Stimulated activated CD4-positive, alpha-beta T cell treated with anti-CD3 and anti-CD28 coated beads, Interleukin-1b, Interleukin-23, amount 100 ng/mL, for 4 hours (primary cell): ENCODE data around the gene SMYD3.
"Not testable (repeated sequence)": the region's sequence is repeated elsewhere in the genome, so short reads cannot be mapped to it uniquely, and the experiment has no call there.

Experiments used
- DNase-seq, 2 donors: peaks; one replicate each; pipeline ENCODE4 v3.0.0-alpha.2; 2020; ENCODE audit warnings: low read depth in 2 of 2

SMYD3 gene

DNA sequence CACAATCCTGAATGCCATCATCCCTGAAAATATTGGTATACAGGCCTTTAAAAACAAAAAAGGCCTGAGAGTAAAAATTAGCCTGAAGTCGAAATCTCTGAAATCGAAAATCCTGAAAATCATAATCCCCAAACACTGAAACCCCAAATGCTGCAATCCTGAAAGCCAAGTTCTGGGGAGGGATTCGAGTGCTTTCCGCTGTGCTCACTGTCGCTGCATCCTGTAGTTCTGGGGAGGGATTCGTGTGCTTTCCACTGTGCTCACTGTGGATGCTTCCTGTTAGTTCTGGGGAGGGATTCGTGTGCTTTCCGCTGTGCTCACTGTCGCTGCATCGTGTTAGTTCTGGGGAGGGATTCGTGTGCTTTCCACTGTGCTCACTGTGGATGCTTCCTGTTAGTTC, 435.5 kb downstream of the SMYD3 start:
- not testable (repeated sequence) for DNase-seq

- DNase-seq, result no peak
Measured at GRCh38 chr1:246069581-246069980, 437.5 kb downstream of the SMYD3 start.

DNA sequence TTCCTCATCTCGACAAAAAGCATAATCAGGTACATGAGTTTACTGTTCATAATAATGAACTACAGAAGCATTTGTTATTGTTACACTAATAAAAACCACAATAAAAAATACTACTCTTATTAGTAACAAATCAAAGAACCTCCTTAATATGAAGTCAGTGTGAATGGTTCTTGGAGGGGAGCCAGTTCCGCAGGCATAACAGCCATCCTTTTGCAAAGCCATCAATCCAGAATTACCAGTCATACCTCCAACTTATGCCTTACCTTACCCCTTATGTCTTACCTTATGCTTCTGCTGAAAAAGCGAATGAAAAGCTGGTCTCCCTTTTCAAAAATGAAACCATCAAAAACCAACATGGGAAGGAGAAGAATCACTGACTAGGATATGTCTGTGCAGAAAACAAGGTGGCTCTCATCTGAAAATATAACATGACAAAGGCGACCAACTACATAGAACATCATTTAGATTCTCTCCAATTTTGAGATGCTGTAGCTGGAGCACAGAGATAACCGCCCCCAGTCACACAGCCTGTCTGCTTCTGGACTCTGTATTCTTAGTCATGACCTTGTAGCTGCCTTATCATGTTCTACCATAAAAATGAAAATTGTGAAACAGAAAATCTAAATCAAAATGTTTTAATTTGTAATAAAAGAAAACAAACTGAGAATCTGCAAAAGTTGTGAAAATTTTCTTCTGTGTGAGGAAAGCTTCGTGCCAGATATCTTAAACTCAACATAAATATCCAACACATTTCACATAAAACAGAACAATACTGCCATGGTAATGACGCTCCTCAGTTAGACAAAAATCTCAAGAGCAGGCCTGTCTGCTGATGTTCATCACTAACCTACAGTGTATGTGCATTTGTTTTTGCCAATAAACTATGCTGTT, 438.2 kb downstream of the SMYD3 start:
- no peak for DNase-seq

DNA sequence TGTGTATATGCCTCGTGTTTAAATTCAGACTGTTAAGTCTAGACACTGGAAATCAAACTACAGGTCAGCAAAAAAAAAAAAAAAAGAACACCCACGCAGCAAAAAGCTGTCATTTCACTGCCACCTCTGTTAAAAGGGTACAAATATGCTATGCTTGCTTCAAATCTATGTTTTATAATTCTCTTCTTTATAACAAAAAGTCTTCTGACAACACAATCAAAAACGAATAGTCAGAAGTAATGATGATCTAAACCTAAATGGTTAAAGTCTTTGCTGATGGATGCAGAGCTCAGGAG, 438.9 kb downstream of the SMYD3 start:
- no peak for DNase-seq

- no peak for DNase-seq
Measured at GRCh38 chr1:246067432-246068216, 439.5 kb downstream of the SMYD3 start.

DNA sequence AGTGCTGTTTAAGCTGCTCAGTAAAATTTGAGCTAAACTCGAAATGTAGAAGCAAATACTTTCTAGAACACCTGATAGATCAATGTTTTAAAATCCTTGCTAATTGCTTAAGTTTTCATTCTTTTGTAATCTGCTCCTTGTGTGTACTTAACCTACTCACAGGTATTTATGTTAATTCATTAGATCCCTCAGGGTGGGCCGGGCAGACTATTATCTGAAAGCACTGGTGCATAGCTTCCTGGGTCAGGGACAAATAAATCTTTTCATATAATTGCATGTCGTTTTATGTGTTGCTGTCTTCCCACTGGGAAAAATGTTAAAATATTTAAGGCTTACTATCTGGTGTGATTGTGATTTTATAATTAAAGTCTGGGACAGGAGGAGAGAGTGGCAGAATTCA, 440.5 kb downstream of the SMYD3 start:
- no peak for DNase-seq

- no peak for DNase-seq
Measured at GRCh38 chr1:246065592-246065991, 441.5 kb downstream of the SMYD3 start.

GRCh38 chr1:246064891-246065290, 442.2 kb downstream of the SMYD3 start:
- DNase-seq, result no peak

GRCh38 chr1:246063013-246063616, 444.0 kb downstream of the SMYD3 start:
- DNase-seq, result no peak

DNA sequence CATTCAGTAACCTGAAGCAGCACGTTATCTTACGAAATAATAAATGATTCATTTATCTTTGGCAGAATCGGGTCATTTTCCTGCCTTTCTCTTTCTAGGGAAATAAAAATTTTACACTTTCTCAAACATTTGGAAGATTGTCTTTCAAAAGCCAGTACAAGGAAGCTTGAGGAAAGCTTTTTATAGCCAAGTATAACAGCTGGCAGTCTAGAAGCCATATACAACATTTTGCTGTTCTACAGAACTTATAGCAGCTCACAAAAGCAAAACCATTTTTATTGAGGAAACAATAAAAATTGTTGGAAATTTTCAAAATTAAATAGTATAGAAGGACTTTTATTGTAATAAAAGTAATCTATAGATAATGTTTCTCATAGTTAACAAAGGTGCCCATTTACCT, 448.6 kb downstream of the SMYD3 start:
- DNase-seq, result no peak

DNA sequence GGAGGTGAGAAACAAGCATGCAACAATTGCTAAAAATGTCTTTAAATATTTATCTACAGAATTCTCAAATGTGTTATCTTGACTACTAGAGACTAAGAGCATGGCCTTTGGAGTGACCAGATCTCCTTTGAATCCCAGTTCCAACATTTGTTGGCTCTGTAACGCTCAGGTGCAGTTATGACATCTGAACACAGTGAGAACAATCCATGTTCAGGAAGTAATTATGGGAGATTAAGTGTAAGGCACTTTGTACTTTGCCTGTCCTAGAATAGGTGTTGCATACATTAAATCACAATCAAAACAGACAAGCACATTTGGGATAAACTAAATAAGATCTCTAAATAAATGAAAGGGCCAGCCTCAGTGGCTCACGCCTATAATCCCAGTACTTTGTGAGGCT, 454.5 kb downstream of the SMYD3 start:
- no peak for DNase-seq

GRCh38 chr1:246051909-246052518, 455.1 kb downstream of the SMYD3 start:
- no peak for DNase-seq

DNA sequence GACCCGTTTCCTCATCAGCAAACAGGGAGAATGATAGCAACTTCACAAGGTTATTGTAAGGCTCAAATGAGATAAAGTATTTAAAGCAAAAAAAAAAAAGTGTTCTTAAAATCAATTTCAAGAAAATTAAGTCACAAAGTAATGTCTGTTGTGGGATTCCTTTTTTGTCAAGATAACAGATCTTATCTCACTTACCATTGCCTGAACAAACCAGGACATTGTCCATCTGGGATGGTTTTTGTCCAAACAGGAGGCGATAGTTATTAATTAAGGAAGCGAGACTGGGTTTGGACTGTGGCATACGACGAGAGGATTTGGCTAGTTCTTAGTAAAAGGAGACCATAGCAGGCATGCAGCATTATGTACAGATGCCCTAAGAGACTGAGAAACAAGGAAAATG, 458.4 kb downstream of the SMYD3 start:
- no peak for DNase-seq

DNA sequence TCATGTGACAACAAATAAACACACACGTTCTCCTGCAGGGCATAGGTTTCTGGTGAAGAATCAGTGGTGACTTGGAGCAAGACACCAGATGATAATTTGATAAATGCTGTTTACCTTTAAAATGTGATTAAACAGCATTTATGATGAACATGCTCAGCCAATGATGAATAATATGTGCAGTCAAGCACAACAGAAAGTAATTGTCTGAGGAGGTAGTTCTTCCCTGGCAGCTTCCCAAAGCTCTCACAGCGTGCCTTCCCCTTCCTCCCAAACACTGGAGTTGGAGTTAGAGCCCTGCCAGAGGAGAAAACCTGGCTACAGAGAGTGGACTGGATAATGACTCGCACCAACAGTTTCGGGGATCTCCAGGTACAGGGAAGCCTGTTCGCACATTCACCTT, 463.5 kb downstream of the SMYD3 start:
- DNase-seq, result no peak

GRCh38 chr1:246041360-246041759, 465.7 kb downstream of the SMYD3 start:
- no peak for DNase-seq

DNA sequence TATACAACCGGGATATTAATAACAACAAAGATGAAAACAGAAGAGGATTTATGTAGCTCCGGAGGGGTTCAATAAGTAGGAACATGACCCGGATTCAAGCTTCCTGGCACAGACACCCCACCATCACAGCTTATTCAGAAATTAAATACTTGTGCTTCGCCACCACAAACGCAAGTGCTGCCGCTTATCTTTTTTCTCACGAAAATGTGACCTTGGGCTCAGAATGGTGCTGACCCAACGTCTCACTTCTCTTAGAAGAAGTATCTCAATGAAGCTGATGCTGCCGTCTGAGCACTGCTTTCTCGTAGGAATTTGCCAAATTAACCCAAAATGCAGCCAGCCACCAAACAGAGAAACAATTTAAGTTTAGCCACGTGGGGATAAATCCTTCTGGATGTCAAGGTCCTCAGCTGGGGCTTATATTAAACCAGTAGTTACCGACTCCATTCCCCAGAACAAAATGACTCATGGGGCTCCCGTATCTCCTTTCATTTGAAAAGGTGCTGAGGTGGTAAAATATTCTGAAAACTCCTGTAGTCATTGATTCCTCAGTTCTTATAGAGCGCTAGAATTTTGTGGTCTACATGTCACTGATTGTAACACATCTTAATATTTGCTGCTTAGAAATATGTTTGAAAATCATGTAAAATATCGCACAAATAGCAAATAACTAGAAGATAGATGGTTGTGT, 466.7 kb downstream of the SMYD3 start:
- no peak for DNase-seq

GRCh38 chr1:246039584-246039983, 467.5 kb downstream of the SMYD3 start:
- DNase-seq, result no peak

DNA sequence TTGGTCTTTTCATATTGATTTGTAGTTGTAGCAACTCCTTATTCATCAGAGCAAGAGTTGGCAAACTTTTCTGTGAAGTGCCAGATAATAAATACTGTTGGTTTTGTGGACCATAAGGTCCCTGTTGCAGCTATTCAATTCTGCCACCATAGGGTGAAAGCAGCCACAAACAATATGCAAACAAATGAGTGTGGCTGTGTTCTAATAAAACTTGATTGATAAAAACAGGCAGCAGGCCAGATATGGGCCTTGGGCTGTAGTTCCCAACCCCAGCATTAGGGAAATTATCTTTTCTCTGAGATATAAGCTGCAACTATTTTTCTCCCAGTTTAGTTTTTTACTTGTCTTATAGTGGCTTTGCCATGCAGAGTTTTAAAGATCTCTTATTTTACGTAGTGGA, 469.2 kb downstream of the SMYD3 start:
- DNase-seq, result no peak

DNA sequence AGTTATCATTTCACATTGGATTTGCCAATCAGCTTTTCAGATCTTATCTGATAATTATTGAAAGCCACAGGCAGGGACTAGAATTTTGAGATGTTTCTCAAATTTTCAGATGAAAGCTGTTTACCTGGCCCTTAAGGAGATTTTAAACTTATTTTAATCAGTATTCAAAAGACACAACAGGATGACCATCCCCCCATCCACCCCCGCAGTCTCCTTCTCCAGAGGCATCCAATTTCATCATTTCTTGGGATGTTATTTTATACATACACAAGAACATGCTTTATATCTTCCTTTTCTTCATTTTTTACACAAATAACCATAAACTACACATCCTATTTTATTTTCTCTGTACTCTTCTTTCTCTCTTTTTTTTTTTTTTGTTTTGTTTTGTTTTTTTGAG, 470.9 kb downstream of the SMYD3 start:
- DNase-seq, result no peak

GRCh38 chr1:246035060-246035541, 472.0 kb downstream of the SMYD3 start:
- DNase-seq, result no peak

DNA sequence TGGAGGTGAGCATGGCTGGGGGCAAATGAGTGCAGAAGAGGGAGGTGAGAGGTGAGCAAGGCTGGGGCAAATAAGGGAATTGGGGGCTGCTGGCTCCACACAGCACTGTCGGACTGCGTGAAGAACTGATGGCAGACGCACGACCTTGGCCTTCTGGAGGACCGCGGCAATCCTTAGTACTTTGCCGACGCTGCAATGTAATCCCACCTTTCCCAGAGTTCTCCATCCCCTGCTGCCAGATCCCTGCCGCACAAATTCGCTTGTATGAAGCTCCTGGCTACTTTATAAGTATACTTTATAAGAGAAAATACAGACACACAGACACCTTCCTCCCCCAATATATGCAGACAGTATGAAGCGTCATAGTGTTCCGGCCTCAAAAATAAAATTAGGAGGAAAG, 472.4 kb downstream of the SMYD3 start:
- no peak for DNase-seq

DNA sequence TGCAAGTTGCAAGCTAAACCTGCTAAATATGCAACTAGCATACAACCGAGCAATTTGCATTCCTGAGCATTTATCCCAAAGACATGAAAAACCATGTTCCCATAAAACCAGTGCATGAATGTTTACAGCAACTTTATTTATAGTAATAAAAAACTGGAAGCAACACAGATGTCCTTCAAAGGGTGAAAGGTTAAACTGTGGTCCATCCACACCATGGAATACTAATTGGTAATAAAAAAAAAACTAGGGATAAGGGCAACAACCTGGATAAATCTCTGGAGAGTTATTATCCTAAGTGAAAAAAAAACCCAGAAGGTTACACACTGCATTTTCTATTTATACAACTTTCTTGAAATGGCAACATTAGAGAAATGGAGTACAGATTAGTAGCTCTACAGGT, 474.1 kb downstream of the SMYD3 start:
- DNase-seq, result no peak
